GM18858 (cell line): ENCODE data around the gene PLA2G12A.

Experiments
- ATAC-seq: cut with Tn5 transposase; IDR thresholded peaks from one replicate; pipeline ENCODE4 v1.9.1; 2021; ENCODE audit not compliant: unreplicated experiment

PLA2G12A gene

GRCh38 chr4:109729117-109729717 lies 653 bp downstream of the PLA2G12A start:
- ATAC-seq, result no peak

- no peak for ATAC-seq
Observed at GRCh38 chr4:109728385-109728784, 1.5 kb downstream of the PLA2G12A start.

DNA sequence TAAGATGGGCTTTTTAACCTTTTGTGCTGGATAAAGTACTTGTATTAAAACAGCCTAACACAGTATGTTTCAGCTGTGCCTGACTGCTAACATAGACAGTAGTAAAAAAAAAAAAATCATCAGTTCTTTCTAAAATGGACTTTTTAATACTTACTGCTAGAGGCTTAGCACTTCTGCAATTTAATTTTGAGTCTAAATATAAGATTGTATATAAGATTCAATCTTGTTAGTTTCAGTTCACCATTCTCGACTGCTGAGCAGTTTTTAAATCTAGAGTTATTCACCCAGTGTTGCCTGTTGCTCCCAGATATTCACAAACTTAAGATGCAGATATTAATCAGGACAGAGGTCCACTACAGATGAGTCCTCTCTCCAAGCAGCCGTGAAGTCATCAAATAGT lies 6.8 kb downstream of the PLA2G12A start:
- ATAC-seq, result no peak

GRCh38 chr4:109722357-109722756 lies 7.5 kb downstream of the PLA2G12A start:
- ATAC-seq, result no peak

DNA sequence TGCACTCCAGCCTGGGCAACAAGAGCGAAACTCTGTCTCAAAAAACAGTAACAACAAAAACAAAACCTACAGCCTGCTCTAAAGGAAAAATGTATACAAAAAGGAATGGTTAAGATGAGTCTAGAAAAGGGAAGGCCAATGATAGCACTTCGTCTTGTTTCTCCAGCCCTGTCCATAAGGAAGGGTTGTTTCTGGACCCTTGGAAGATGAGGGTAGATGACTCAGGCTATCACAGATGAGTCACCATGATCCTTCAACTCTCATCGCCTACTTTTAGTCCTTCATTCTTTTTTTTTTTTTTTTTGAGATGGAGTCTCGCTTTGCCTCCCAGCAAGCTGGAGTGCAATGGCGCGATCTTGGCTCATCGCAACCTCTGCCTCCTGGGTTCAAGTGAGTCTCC lies 8.8 kb downstream of the PLA2G12A start:
- ATAC-seq, result no peak

- no peak for ATAC-seq
Observed at GRCh38 chr4:109719604-109720003, 10.3 kb downstream of the PLA2G12A start.

- no peak for ATAC-seq
Observed at GRCh38 chr4:109718759-109719158, 11.1 kb downstream of the PLA2G12A start.

GRCh38 chr4:109713500-109713899 lies 16.4 kb downstream of the PLA2G12A start:
- no peak for ATAC-seq

DNA sequence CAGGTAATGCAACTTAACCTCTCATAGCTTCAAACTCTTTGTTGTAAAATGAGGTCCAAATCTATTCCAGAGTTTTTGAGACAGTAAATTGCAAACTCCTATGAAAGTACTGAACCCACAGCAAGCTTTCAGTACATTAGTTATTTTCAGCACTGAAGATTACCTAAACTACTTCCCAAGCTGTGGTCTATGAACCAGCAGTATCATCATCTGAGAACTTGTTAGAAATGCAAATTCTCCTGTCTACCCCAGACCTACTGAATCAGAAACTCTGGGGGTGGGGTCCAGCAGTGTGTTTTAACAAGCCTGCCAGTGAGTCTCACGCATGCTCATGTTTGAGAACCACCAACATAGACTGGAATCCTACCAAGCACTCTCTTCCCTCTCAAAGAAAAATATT lies 20.9 kb downstream of the PLA2G12A start:
- ATAC-seq, result peak; percentile 92

DNA sequence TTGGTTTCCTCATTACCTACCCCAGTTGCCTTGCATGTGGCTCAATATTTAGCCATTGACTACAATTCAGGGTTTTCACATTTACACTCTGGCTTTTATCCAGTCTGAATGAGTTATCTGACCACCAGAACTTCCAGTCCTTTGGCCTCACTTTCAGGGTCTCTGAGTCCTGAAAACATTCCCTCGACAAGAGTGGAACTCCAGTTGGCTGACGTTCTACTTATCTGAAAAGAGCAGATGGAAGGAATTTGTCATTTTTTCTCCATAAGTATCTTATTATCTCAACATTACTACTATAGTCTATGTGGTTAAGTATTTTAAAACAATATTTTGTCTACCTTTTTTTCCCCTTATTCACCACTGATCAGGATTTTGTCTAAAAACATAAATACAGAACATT lies 21.4 kb downstream of the PLA2G12A start:
- no peak for ATAC-seq

DNA sequence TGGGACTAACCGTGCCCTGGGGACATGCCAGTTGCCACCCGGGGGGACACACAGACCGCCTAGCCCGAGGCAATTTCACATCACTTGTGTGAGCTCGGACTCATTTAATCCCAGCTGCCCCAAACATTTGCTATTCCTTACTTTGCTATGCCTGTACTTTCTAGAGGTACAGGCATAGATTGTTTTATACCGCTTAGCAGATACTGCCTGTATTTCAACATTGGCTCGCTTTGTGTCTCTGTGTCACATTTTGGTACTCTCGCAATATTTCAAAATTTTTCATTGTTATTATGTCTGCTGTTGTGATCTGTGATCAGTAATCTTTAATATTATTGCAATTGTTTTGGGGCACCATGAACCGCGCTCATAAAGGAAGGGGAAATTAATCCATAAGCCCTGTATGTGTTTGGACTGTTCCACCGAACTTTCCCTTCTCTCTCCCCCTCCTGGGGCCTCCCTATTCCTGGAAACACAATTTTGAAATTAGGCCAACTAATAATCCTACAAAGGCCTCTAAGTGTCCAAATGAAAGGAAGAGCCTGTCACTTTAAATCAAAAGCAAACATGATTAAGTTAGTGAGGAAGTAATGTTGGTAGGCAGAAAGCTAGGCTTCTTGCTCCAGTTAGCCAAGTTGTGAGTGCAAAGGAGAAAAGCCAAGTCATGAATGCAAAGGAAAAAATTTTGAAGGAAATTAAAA lies 26.1 kb downstream of the PLA2G12A start:
- no peak for ATAC-seq

- ATAC-seq, result peak; percentile 55
Observed at GRCh38 chr4:109702950-109703663, 26.8 kb downstream of the PLA2G12A start, which contains the start of gene CASP6. CASP6 (minus strand) TSS chr4:109703445; CDS start chr4:109703395, 50 bp downstream.

- no peak for ATAC-seq
Observed at GRCh38 chr4:109701566-109702410, 28.1 kb downstream of the PLA2G12A start.

- no peak for ATAC-seq
Observed at GRCh38 chr4:109699553-109700225, 30.2 kb downstream of the PLA2G12A start.

DNA sequence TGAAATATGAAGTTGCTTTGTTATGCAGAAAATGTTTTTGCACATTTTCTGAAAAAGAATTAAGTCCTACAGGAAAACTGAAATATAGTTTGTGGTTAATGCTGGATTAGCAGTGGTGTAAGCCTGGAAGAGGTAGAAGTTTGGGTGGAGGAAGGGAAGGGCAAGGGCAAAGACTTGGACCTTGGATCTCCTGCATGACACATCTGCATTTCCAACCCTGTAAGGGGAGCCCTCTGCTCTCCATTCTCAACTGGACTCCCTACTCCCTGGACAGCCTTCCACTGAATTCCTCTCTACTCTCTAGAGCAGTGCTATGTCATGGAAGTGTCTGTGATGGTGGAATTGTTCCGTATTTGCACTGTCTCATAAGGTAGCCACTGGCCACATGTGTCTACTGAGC lies 31.2 kb downstream of the PLA2G12A start:
- no peak for ATAC-seq

DNA sequence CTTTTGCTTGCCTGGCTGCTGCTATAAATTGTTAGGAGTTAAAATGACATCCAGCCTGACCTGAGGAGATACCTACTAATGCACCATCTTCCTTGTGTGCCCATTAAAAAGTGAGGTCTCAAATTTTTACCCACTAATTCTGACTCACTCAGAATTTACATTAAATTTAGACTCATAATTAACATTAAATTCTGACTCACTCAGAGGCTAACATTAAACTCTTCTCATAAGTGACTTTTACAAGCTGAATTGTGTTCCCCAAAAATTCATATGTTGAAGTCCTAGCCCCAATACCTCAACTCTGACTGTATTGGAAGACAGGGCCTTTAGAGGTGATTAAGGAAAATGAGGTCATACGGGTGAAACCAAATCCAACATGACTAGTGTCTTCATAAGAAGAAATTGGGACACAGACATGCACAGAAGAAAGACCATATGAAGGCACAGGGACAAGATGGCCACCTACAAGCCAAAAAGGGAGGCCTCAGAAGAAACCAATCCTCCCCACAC lies 38.4 kb downstream of the PLA2G12A start:
- no peak for ATAC-seq

DNA sequence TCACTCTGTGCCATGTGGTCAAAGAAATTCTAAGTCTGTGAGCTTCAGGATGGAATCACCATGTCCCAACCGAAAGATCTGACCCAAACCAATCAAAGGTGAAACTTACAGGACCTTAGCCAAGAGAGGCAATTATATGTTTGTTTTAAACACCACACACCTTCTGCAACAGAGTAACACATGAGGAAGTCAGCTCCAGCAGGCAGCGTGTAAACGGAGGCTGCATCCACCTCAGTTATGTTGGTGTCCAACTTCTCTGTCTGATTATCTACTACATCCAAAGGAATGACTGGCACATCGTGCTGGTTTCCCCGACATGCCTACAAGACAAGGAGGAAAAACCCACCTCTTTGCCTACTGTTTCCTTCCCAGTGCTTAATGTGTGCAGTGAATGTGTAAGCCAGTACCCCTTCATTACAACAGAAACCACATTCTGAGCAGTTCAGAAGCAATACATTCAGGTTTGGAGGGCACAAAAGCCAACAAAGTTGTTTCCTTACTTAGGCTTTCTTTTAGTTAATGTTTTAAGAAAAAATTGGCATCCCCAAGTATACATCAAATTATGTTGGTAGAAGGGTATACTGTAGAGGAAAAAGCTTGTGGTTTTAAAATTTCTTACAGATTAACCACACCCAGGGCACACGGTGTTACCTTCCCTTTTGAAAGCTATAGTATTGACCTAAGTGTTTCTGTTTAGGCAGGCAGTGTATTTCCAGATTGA lies 39.0 kb downstream of the PLA2G12A start:
- ATAC-seq, result peak; percentile 85

GRCh38 chr4:109684727-109685126 lies 45.1 kb downstream of the PLA2G12A start:
- no peak for ATAC-seq

- ATAC-seq, result no peak
Observed at GRCh38 chr4:109683621-109684253, 46.1 kb downstream of the PLA2G12A start.
